ENCODE measurements around the gene ANGPTL1.

The ANGPTL1 gene, protein sequence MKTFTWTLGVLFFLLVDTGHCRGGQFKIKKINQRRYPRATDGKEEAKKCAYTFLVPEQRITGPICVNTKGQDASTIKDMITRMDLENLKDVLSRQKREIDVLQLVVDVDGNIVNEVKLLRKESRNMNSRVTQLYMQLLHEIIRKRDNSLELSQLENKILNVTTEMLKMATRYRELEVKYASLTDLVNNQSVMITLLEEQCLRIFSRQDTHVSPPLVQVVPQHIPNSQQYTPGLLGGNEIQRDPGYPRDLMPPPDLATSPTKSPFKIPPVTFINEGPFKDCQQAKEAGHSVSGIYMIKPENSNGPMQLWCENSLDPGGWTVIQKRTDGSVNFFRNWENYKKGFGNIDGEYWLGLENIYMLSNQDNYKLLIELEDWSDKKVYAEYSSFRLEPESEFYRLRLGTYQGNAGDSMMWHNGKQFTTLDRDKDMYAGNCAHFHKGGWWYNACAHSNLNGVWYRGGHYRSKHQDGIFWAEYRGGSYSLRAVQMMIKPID

GRCh38 chr1:178870944-178871343 is at the start of gene ANGPTL1:
TSS of gene ANGPTL1 (minus strand) at chr1:178871077. CDS start at chr1:178865776, 5,301 bp downstream.
- no peak within 1 kb of the TSS for H3K4me2 ChIP-seq (ENCODE audit: low read depth, low read length, poor library complexity, severe bottlenecking)
- H2AFZ ChIP-seq (ENCODE audit: low read length), result no peak within 1 kb of the TSS
- no peaks in the 10 kb centered on the region for H3K79me2 ChIP-seq (ENCODE audit: insufficient read depth, low read length)
- no peaks in the 10 kb centered on the region for H4K20me1 ChIP-seq (ENCODE audit: insufficient read depth, low read length, poor library complexity, severe bottlenecking)
- H3K4me1 ChIP-seq (ENCODE audit: insufficient read depth, low read length, poor library complexity, severe bottlenecking), result no peaks in the 10 kb centered on the region
- no peaks in the 10 kb centered on the region for H3K36me3 ChIP-seq (ENCODE audit: insufficient read depth, low read length)
- H3F3A ChIP-seq (ENCODE audit: low read depth), result no peaks in the 10 kb centered on the region
- no peak within 1 kb of the TSS for H3K4me3 ChIP-seq (ENCODE audit: low read length, poor library complexity, severe bottlenecking)
- TF ChIP-seq CTCF (conservative IDR thresholded peaks at IDR 0.05; ENCODE audit: low read length), result no peak
- TF ChIP-seq EZH2phosphoT487 (IDR thresholded peaks at IDR 0.05; ENCODE audit: borderline replicate concordance), result no peak
- H3K9ac ChIP-seq (ENCODE audit: low read depth, low read length, poor library complexity, severe bottlenecking), result no peak within 1 kb of the TSS
- H3K27me3 ChIP-seq (ENCODE audit: insufficient read depth, low read length, poor library complexity, severe bottlenecking), result no peaks in the 10 kb centered on the region
- H3K9me3 ChIP-seq (ENCODE audit: insufficient read depth, low read depth, low read length), result no peaks in the 10 kb centered on the region
- no peaks in the 10 kb centered on the region for H3K9me2 ChIP-seq (replicated peaks; ENCODE audit: low read depth, low read length)

- H3K9me3 ChIP-seq (ENCODE audit: insufficient read depth, low read depth, low read length), result no peaks in the 10 kb centered on the region
- H3K27me3 ChIP-seq (ENCODE audit: insufficient read depth, low read length, poor library complexity, severe bottlenecking), result no peaks in the 10 kb centered on the region
- H3K36me3 ChIP-seq (ENCODE audit: insufficient read depth, low read length), result peaks cover 6% of the 10 kb centered on the region; the same call in 1 of the 2 replicates
- H3K9me2 ChIP-seq (replicated peaks; ENCODE audit: low read depth, low read length), result no peaks in the 10 kb centered on the region
- H3K4me1 ChIP-seq (ENCODE audit: insufficient read depth, low read length, poor library complexity, severe bottlenecking), result no peaks in the 10 kb centered on the region
- H2AFZ ChIP-seq (ENCODE audit: low read length), result no peak overlapping the region
- no peak overlapping the region for H3K4me2 ChIP-seq (ENCODE audit: low read depth, low read length, poor library complexity, severe bottlenecking)
- H3K4me3 ChIP-seq (ENCODE audit: low read length, poor library complexity, severe bottlenecking), result no peak overlapping the region
- H3F3A ChIP-seq (ENCODE audit: low read depth), result no peaks in the 10 kb centered on the region
- no peak for TF ChIP-seq CTCF (conservative IDR thresholded peaks at IDR 0.05; ENCODE audit: low read length)
- TF ChIP-seq EZH2phosphoT487 (IDR thresholded peaks at IDR 0.05; ENCODE audit: borderline replicate concordance), result no peak
- no peaks in the 10 kb centered on the region for H3K79me2 ChIP-seq (ENCODE audit: insufficient read depth, low read length)
- H3K9ac ChIP-seq (ENCODE audit: low read depth, low read length, poor library complexity, severe bottlenecking), result no peak overlapping the region
- H4K20me1 ChIP-seq (ENCODE audit: insufficient read depth, low read length, poor library complexity, severe bottlenecking), result no peaks in the 10 kb centered on the region
Measured at GRCh38 chr1:178919581-178919980, 48.7 kb upstream of the ANGPTL1 start.

DNA sequence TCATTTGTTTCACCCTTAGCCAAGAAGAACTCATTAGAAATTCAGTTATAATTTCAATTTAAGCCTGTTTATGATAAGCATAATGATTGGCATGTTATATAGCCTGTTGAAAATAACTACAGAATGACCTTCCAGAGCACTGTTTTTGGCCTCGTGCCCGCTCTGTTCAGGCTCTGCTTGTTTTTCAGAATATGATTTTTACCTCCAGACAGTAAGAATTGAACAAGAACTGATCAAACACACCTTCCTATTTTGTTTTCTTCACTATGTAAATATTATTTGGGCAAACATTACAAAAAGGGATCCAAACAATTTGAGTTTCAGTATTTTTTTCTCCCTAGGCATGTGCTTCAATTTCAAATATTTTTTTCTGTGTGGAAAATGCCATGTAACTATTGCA is 48.1 kb upstream of the ANGPTL1 start:
- H3K36me3 ChIP-seq (ENCODE audit: insufficient read depth, low read length), result peaks cover 6% of the 10 kb centered on the region; the same call in 1 of the 2 replicates
- no peaks in the 10 kb centered on the region for H3K4me1 ChIP-seq (ENCODE audit: insufficient read depth, low read length, poor library complexity, severe bottlenecking)
- H3K4me2 ChIP-seq (ENCODE audit: low read depth, low read length, poor library complexity, severe bottlenecking), result no peak overlapping the region
- H2AFZ ChIP-seq (ENCODE audit: low read length), result no peak overlapping the region
- no peak overlapping the region for H3K4me3 ChIP-seq (ENCODE audit: low read length, poor library complexity, severe bottlenecking)
- H3K9ac ChIP-seq (ENCODE audit: low read depth, low read length, poor library complexity, severe bottlenecking), result no peak overlapping the region
- no peaks in the 10 kb centered on the region for H3K9me2 ChIP-seq (replicated peaks; ENCODE audit: low read depth, low read length)
- no peaks in the 10 kb centered on the region for H3F3A ChIP-seq (ENCODE audit: low read depth)
- H3K9me3 ChIP-seq (ENCODE audit: insufficient read depth, low read depth, low read length), result no peaks in the 10 kb centered on the region
- TF ChIP-seq CTCF (conservative IDR thresholded peaks at IDR 0.05; ENCODE audit: low read length) (no peak), EZH2phosphoT487 (IDR thresholded peaks at IDR 0.05; ENCODE audit: borderline replicate concordance) (no peak)
- no peaks in the 10 kb centered on the region for H3K79me2 ChIP-seq (ENCODE audit: insufficient read depth, low read length)
- H4K20me1 ChIP-seq (ENCODE audit: insufficient read depth, low read length, poor library complexity, severe bottlenecking), result no peaks in the 10 kb centered on the region
- H3K27me3 ChIP-seq (ENCODE audit: insufficient read depth, low read length, poor library complexity, severe bottlenecking), result no peaks in the 10 kb centered on the region
